Osteoblast (primary cell): ENCODE measurements around the gene TRRAP. TPM values are rescaled to one million over a fixed set of nuclear protein-coding genes. Genes with fewer than 3 reads are reported as not detected.

Experiments used
- DNase-seq: peaks from one replicate; pipeline ENCODE4 v3.0.0; 2011; ENCODE audit warnings: low spot score, mixed read lengths; ENCODE audit not compliant: insufficient read length; ENCODE audit errors: missing footprints
- H2AFZ ChIP-seq: 2 replicates; pipeline ENCODE4 v1.6.0; 2011; ENCODE audit warnings: mild to moderate bottlenecking, low read length
- H3K27ac ChIP-seq: 2 replicates; pipeline ENCODE4 v1.5.1; 2011; ENCODE audit warnings: mild to moderate bottlenecking, low read depth, low read length, moderate library complexity
- H3K27me3 ChIP-seq: 2 replicates; pipeline ENCODE4 v1.6.0; 2012; ENCODE audit warnings: mild to moderate bottlenecking, control low read depth, inconsistent platforms, low read length, moderate library complexity; ENCODE audit not compliant: insufficient read depth
- H3K36me3 ChIP-seq: 2 replicates; pipeline ENCODE4 v1.5.1; 2011; ENCODE audit warnings: mild to moderate bottlenecking, low read length, control low read depth, moderate library complexity; ENCODE audit not compliant: insufficient read depth
- H3K4me1 ChIP-seq: 2 replicates; pipeline ENCODE4 v1.5.1; 2011; ENCODE audit warnings: mild to moderate bottlenecking, low read length, control low read depth, moderate library complexity; ENCODE audit not compliant: insufficient read depth
- H3K4me2 ChIP-seq: 2 replicates; pipeline ENCODE4 v1.6.0; 2011; ENCODE audit warnings: mild to moderate bottlenecking, low read length; ENCODE audit not compliant: insufficient read depth
- H3K4me3 ChIP-seq: fragments of 200-600 bp; sonication (generic); 3 replicates; pipeline ENCODE4 v1.5.1; 2012; ENCODE audit warnings: mild to moderate bottlenecking, low read length, inconsistent platforms; ENCODE audit not compliant: insufficient read depth
- H3K79me2 ChIP-seq: 2 replicates; pipeline ENCODE4 v1.6.0; 2012; ENCODE audit warnings: mild to moderate bottlenecking, low read length, control low read depth, inconsistent platforms; ENCODE audit not compliant: insufficient read depth
- H3K9me3 ChIP-seq: 2 replicates; pipeline ENCODE4 v1.5.1; 2011; ENCODE audit warnings: low read depth, low read length, control low read depth
- H4K20me1 ChIP-seq: 2 replicates; pipeline ENCODE4 v1.6.0; 2012; ENCODE audit warnings: mild to moderate bottlenecking, low read length, control low read depth; ENCODE audit not compliant: insufficient read depth
- CTCF ChIP-seq: IDR thresholded peaks from 2 replicates; pipeline ENCODE4 v1.5.1; 2011; ENCODE audit warnings: mild to moderate bottlenecking, low read depth, low read length, moderate library complexity; ENCODE audit errors: extremely low read depth
- total RNA-seq: library from RNA; depleted of rRNA; stranded (reverse); fragments of >200 nt; gene quantifications from 2 replicates; pipeline ENCODE4 v1.2.3, GENCODE V29; 2012

TRRAP gene
- total RNA-seq, 1 donor: 17.7 TPM

DNA sequence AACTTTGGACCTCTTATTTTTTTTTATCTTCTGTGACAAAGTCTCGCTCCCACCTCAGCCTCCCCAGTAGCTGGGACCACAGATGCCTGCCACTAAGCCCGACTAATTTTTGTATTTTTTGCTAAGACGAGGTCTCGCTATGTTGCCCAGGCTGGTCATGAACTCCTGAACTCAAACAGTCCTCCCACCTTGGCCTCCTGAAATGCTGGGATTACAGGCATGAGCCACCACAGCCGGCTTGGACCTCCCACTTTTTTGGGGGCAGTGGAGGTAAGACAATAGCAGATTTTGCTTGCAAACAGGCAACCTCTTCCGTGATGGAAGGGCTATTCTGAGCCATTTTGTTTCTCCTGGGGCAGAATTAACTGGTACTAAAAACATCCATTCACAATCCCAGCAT lies 1.2 kb upstream of the TRRAP start:
- Histone ChIP-seq H3K27ac (no peak overlapping the region), H3K4me2 (no peak overlapping the region), H3K79me2 (peaks cover 31% of the 10 kb centered on the region), H3K27me3 (no peaks in the 10 kb centered on the region), H4K20me1 (peaks cover 18% of the 10 kb centered on the region), H2AFZ (no peak overlapping the region), H3K36me3 (peaks cover 17% of the 10 kb centered on the region), H3K4me3 (no peak overlapping the region), H3K4me1 (peaks cover 13% of the 10 kb centered on the region), H3K9me3 (no peaks in the 10 kb centered on the region)
- no peak for DNase-seq
- no peak for TF ChIP-seq CTCF

DNA sequence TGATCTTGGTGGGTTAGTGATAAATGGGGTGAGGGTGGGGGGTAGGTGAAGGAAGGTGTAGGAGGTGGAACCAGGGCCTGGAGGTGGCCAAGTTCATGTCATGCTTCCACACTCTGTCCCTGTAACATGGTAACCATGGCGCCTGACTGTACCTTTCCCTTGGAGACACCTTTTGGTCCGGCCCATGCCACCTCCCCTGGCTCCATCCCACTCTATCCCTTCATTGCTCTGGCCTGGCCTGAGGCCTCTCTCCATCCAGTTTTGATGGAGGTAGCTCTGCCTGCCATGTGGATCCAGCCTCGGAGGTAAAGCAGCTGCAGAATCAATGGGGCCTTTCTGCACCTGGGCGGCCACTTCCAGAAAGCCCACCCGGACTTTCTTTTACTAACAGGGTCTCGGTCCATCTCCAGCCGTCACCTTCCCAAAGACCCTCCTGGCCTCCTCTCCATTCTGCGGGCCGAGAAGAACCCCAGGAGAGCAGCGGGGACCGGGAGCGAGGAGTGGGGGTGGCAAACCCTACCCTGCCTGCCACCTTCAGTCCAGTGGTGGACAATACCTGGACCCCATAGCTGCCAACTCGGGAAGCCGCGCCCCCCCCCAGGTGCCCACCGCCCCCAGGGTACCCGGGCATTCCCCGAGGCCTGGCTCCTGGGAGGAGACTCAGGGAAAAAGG lies 504 bp upstream of the TRRAP start:
- no peak for TF ChIP-seq CTCF
- peaks cover 19% of the 10 kb centered on the region for H4K20me1 ChIP-seq
- H3K9me3 ChIP-seq: no peaks in the 10 kb centered on the region
- peaks cover 24% of the 10 kb centered on the region for H3K36me3 ChIP-seq
- peak overlapping the region; percentile 98 for H3K4me2 ChIP-seq
- H3K27me3 ChIP-seq: no peaks in the 10 kb centered on the region
- peaks cover 13% of the 10 kb centered on the region for H3K4me1 ChIP-seq
- peak overlapping the region; percentile 87 for H3K27ac ChIP-seq
- H3K4me3 ChIP-seq: peak overlapping the region; percentile 97
- H3K79me2 ChIP-seq: peaks cover 33% of the 10 kb centered on the region
- H2AFZ ChIP-seq: peak overlapping the region; percentile 84
- no peak for DNase-seq

DNA sequence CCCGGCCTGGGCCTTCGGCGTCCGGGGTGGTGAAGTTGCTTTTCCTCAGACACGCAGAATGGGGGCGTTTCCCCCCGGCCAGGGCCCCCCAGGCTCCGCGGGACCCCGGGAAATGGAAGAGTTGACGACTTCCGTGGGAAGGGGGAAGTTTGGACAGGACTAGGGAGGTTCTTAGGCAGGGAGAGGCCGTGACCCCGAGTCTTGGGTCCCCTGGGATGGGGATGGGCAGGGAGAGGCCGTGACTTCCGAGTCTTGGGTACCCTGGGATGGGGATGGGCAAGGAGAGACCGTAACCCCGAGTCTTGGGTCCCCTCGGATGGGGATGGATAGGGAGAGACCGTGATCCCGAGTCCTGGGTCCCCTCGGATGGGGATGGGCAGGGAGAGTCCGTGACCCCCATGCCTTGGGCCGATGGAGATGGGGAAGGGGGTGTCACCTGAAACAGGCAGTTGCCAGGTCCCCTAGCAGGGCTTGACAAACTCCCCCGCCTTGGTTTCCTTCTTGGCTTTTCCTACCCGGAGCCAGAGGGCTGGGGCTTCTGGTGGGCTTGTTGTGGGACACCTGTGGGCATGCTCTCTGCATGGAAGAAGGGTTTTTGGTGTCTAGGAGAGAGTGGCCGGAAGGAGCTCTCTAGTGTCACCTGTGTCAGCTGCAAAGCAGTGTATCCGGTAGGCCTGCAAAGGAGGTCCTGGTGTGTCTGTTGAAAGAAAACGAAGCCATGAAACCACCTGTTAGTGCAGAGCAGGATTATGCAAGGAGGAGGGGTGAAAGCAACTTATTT lies 1.1 kb downstream of the TRRAP start:
- Histone ChIP-seq H3K27ac (peak overlapping the region; percentile 87), H3K27me3 (no peaks in the 10 kb centered on the region), H3K36me3 (peaks cover 36% of the 10 kb centered on the region), H3K79me2 (peaks cover 45% of the 10 kb centered on the region), H3K4me1 (peaks cover 13% of the 10 kb centered on the region), H3K4me2 (peak overlapping the region; percentile 98), H3K9me3 (no peaks in the 10 kb centered on the region), H3K4me3 (peak overlapping the region; percentile 97), H4K20me1 (peaks cover 25% of the 10 kb centered on the region), H2AFZ (peak overlapping the region; percentile 86)
- DNase-seq: no peak
- TF ChIP-seq CTCF: no peak

GRCh38 chr7:98879979-98880315 lies 1.6 kb downstream of the TRRAP start:
- peak overlapping the region; percentile 97 for H3K4me3 ChIP-seq
- peaks cover 13% of the 10 kb centered on the region for H3K4me1 ChIP-seq
- peak overlapping the region; percentile 98 for H3K4me2 ChIP-seq
- H3K27ac ChIP-seq: no peak overlapping the region
- H4K20me1 ChIP-seq: peaks cover 25% of the 10 kb centered on the region
- TF ChIP-seq CTCF: no peak
- peaks cover 42% of the 10 kb centered on the region for H3K36me3 ChIP-seq
- no peaks in the 10 kb centered on the region for H3K27me3 ChIP-seq
- H3K9me3 ChIP-seq: no peaks in the 10 kb centered on the region
- H3K79me2 ChIP-seq: peaks cover 49% of the 10 kb centered on the region
- H2AFZ ChIP-seq: no peak overlapping the region
- DNase-seq: no peak
